RWPE1 (cell line): ENCODE measurements around the gene RUFY4.
"Not testable (repeated sequence)": the region's sequence is repeated elsewhere in the genome, so short reads cannot be mapped to it uniquely, and the experiment has no call there.

ENCODE experiments used
- CTCF ChIA-PET: fragments of 350-600 bp; sonication (Branson Sonifier 250); formaldehyde crosslinking; extraction: SDS; loops from one replicate; lab custom pipeline; 2021; lab: Yijun Ruan, JAX
- POLR2A ChIA-PET: fragments of 400-600 bp; formaldehyde crosslinking; extraction: SDS; loops from one replicate; lab custom pipeline; 2020; ENCODE audit warnings: antibody characterized with exemption; ENCODE audit not compliant: low non-redundant PET; lab: Yijun Ruan, JAX
- DNase-seq: peaks from one replicate; pipeline ENCODE4 v3.0.0; 2012; ENCODE audit warnings: low spot score
- H3K27ac ChIP-seq: fragments of 450-650 bp; 2 replicates; pipeline ENCODE4 v1.5.1; 2017
- CTCF ChIP-seq: fragments of 450-650 bp; conservative IDR thresholded peaks from 2 replicates; pipeline ENCODE4 v1.5.1; 2017; ENCODE audit warnings: low read depth, mild to moderate bottlenecking

The RUFY4 gene

GRCh38 chr2:218089259-218089658 lies 20.2 kb downstream of the RUFY4 start:
- H3K27ac ChIP-seq = no peak overlapping the region
- DNase-seq = no peak
- ChIA-PET CTCF (no interaction called here), POLR2A (no interaction called here)
- TF ChIP-seq CTCF = no peak

GRCh38 chr2:218091746-218092145 lies 22.7 kb downstream of the RUFY4 start:
- TF ChIP-seq CTCF = no peak
- POLR2A ChIA-PET = no interaction called here
- no peak for DNase-seq

GRCh38 chr2:218093879-218094278 lies 24.8 kb downstream of the RUFY4 start:
- no peak for DNase-seq
- ChIA-PET CTCF (interaction anchor here (0.8 kb wide), 1 partner anchor 34 kb away, joined by 3 read pairs; no protein-coding TSS in a partner anchor), POLR2A (no interaction called here)
- TF ChIP-seq CTCF = no peak
- no peak overlapping the region for H3K27ac ChIP-seq

More at GRCh38 chr2:218091746-218092145, 22.7 kb downstream of the RUFY4 start:
- CTCF ChIA-PET = no interaction called here
- H3K27ac ChIP-seq = no peak overlapping the region

GRCh38 chr2:218095853-218096252 lies 26.8 kb downstream of the RUFY4 start:
- ChIA-PET POLR2A (no interaction called here), CTCF (no interaction called here)
- H3K27ac ChIP-seq = no peak overlapping the region
- no peak for TF ChIP-seq CTCF
- DNase-seq = no peak

- CTCF ChIA-PET = no interaction called here
- TF ChIP-seq CTCF = no peak
- POLR2A ChIA-PET = no interaction called here
- no peak overlapping the region for H3K27ac ChIP-seq
- DNase-seq = no peak
Observed at GRCh38 chr2:218097975-218098374, 28.9 kb downstream of the RUFY4 start.

- CTCF ChIA-PET, DNase-seq, POLR2A ChIA-PET, H3K27ac ChIP-seq: not testable (repeated sequence)
Observed at GRCh38 chr2:218108834-218109233, 39.8 kb downstream of the RUFY4 start.

- DNase-seq, CTCF ChIA-PET, POLR2A ChIA-PET, H3K27ac ChIP-seq: not testable (repeated sequence)
Observed at GRCh38 chr2:218121789-218122188, 52.7 kb downstream of the RUFY4 start.

- DNase-seq = not testable (repeated sequence)
Observed at GRCh38 chr2:218122286-218122685, 53.2 kb downstream of the RUFY4 start.

More at GRCh38 chr2:218122286-218122685, 53.2 kb downstream of the RUFY4 start:
- CTCF ChIA-PET = interaction anchor here (0.6 kb wide), 1 partner anchor 633 kb away, joined by 3 read pairs; no protein-coding TSS in a partner anchor
- POLR2A ChIA-PET, H3K27ac ChIP-seq: not testable (repeated sequence)
